K562 (cell line): Measurements from ENCODE around the gene PIEZO2. TPM values are rescaled to one million over a fixed set of nuclear protein-coding genes. Genes with fewer than 3 reads are reported as not detected.

ENCODE experiments used
- ADNP ChIP-seq: fragments of 200-800 bp; sonication (Bioruptor generic); IDR thresholded peaks from 2 replicates; pipeline ENCODE4 v1.6.1; 2016; ENCODE audit warnings: missing genetic modification characterization, missing compliant biosample characterization
- ARHGAP35 ChIP-seq: fragments of 450-650 bp; IDR thresholded peaks from 2 replicates; pipeline ENCODE4 v1.6.1; 2018; ENCODE audit not compliant: partially characterized antibody
- ARID1B ChIP-seq: fragments of 450-650 bp; IDR thresholded peaks from 2 replicates; pipeline ENCODE4 v1.6.1; 2016; ENCODE audit warnings: antibody characterized with exemption, mild to moderate bottlenecking, inconsistent platforms
- ARID3A ChIP-seq: IDR thresholded peaks from 2 replicates; pipeline ENCODE4 v1.6.1; 2012; ENCODE audit warnings: low read depth, low read length, improper control_type of control experiment, borderline replicate concordance
- CBFA2T2 ChIP-seq: fragments of 450-650 bp; conservative IDR thresholded peaks from 2 replicates; pipeline ENCODE4 v1.6.1; 2017; ENCODE audit warnings: mild to moderate bottlenecking
- CEBPB ChIP-seq: fragments of 450-650 bp; IDR thresholded peaks from 2 replicates; pipeline ENCODE4 v1.6.1; 2016; ENCODE audit warnings: missing genetic modification characterization, missing compliant biosample characterization
- CREM ChIP-seq: IDR thresholded peaks from 2 replicates; pipeline ENCODE4 v1.6.1; 2014; ENCODE audit warnings: antibody characterized with exemption, low read depth
- FOXA3 ChIP-seq, 2 experiments: fragments of 450-650 bp in 1 of 2; sonication (generic) in 1 of 2; formaldehyde crosslinking; IDR thresholded peaks in 1 of 2; conservative IDR thresholded peaks in 1 of 2; 2 replicates each; pipeline versions ENCODE4 v1.4.0 to v1.8.0; 2020 to 2022; ENCODE audit warnings: mild to moderate bottlenecking in 2 of 2, missing genetic modification reagents in 1 of 2
- FOXM1 ChIP-seq, 2 experiments: fragments of 450-650 bp in 1 of 2; sonication (generic) in 1 of 2; formaldehyde crosslinking in 1 of 2; IDR thresholded peaks; 2 replicates each; pipeline versions ENCODE4 v1.6.1 to v1.9.0; 2017 to 2022; ENCODE audit warnings: low read depth in 2 of 2, mild to moderate bottlenecking in 2 of 2, missing genetic modification reagents in 1 of 2, moderate library complexity in 1 of 2
- GATA2 ChIP-seq: sonication (generic); formaldehyde crosslinking; IDR thresholded peaks from 2 replicates; pipeline ENCODE4 v1.4.0; 2020; ENCODE audit warnings: mild to moderate bottlenecking, missing genetic modification reagents
- JUND ChIP-seq, 2 experiments: IDR thresholded peaks; 2 replicates in 1 of 2; 3 replicates in 1 of 2; pipeline ENCODE4 v1.6.1; 2011; ENCODE audit warnings: borderline replicate concordance in 2 of 2, low read depth in 2 of 2, low read length in 2 of 2, improper control_type of control experiment in 1 of 2, missing biosample characterization in 1 of 2, missing genetic modification characterization in 1 of 2, missing genetic modification reagents in 1 of 2
- MEIS2 ChIP-seq: fragments of 450-650 bp; IDR thresholded peaks from 2 replicates; pipeline ENCODE4 v1.6.1; 2014; ENCODE audit warnings: mild to moderate bottlenecking; ENCODE audit not compliant: partially characterized antibody
- NCOR1 ChIP-seq: fragments of 450-650 bp; IDR thresholded peaks from 2 replicates; pipeline ENCODE4 v1.6.1; 2016; ENCODE audit warnings: mild to moderate bottlenecking, moderate library complexity
- NFIC ChIP-seq: fragments of 450-650 bp; IDR thresholded peaks from 2 replicates; pipeline ENCODE4 v1.6.1; 2017; ENCODE audit warnings: mild to moderate bottlenecking, inconsistent platforms
- RBM15 ChIP-seq: fragments of 200-400 bp; formaldehyde crosslinking; IDR thresholded peaks from 2 replicates; pipeline ENCODE4 v1.6.1; 2018; ENCODE audit warnings: mild to moderate bottlenecking, low read length, moderate library complexity; ENCODE audit not compliant: insufficient read depth
- SMARCA4 ChIP-seq: fragments of 450-650 bp; IDR thresholded peaks from 2 replicates; pipeline ENCODE4 v1.6.1; 2016
- SMARCE1 ChIP-seq: fragments of 450-650 bp; IDR thresholded peaks from 2 replicates; pipeline ENCODE4 v1.7.1; 2016; ENCODE audit warnings: mild to moderate bottlenecking
- SMC3 ChIP-seq: conservative IDR thresholded peaks from 2 replicates; pipeline ENCODE4 v1.6.1; 2011; ENCODE audit warnings: low read depth, low read length, improper control_type of control experiment; ENCODE audit not compliant: insufficient read depth
- STAT5A ChIP-seq: IDR thresholded peaks from 2 replicates; pipeline ENCODE4 v1.6.1; 2012; ENCODE audit warnings: low read length, inconsistent platforms, borderline replicate concordance
- TAL1 ChIP-seq: fragments of 450-650 bp; IDR thresholded peaks from 2 replicates; pipeline ENCODE4 v1.6.1; 2016; ENCODE audit warnings: mild to moderate bottlenecking
- USF1 ChIP-seq: sonication (generic); formaldehyde crosslinking; IDR thresholded peaks from 2 replicates; pipeline ENCODE4 v1.9.0; 2022; ENCODE audit warnings: mild to moderate bottlenecking, missing genetic modification reagents
- ZNF311 ChIP-seq: fragments of 250-450 bp; sonication (Bioruptor Pico); IDR thresholded peaks from 2 replicates; pipeline ENCODE4 v1.4.0; 2020; ENCODE audit warnings: mild to moderate bottlenecking, moderate library complexity
- ZNF780A ChIP-seq: fragments of 250-450 bp; sonication (Bioruptor Pico); IDR thresholded peaks from 2 replicates; pipeline ENCODE4 v1.5.0; 2021; ENCODE audit warnings: mild to moderate bottlenecking
- polyA plus RNA-seq, 8 experiments: library from polyadenylated mRNA; depleted of rRNA in 4 of 8; stranded (reverse) in 5 of 8; unstranded in 3 of 8; fragments of >200 nt; fragmentation: Nextera tagmentation in 2 of 8; fragmentation: Illumina TruSeq in 1 of 8; extraction: Ambion mirVana in 2 of 8; extraction: Trizol in 1 of 8; gene quantifications; 2 replicates each; pipeline versions ENCODE4 v1.2.1 to v1.2.3, GENCODE V29; 2011 to 2014; ENCODE audit warnings: inconsistent platforms in 1 of 8, missing spikeins in 1 of 8
- total RNA-seq, 7 experiments: library from RNA; depleted of rRNA in 6 of 7; stranded (reverse); fragments of >200 nt in 6 of 7; fragmentation: Illumina TruSeq in 2 of 7; extraction: Trizol in 2 of 7; gene quantifications; 2 replicates each; pipeline versions ENCODE4 v1.2.1 to v1.2.3, GENCODE V29; 2011 to 2021; ENCODE audit warnings: low replicate concordance in 1 of 7

PIEZO2 gene
- total and polyA plus RNA-seq, 9 of the 15 experiments (the other 6 are each of a cell fraction or from before 2014, with no cell fraction given): 0.54 to 4.1 (median 2.0) TPM

GRCh38 chr18:10840743-10841142 is 308.6 kb downstream of the PIEZO2 start (continued):
- no peak for TF ChIP-seq ZNF311 (CRISPR knock-in tag)
- peak; percentile 67 for TF ChIP-seq NCOR1
- peak; percentile 89 for TF ChIP-seq MEIS2
- TF ChIP-seq SMARCA4: peak; percentile 75; the same call in 1 of the 2 replicates
- TF ChIP-seq CBFA2T2: peak; percentile 78
- TF ChIP-seq GATA2 (CRISPR knock-in tag): peak; percentile 59
- TF ChIP-seq FOXM1 (IDR thresholded peaks at IDR 0.05; ENCODE audit: low read depth): peak; percentile 78
- no peak for TF ChIP-seq FOXM1 (CRISPR knock-in tag; IDR thresholded peaks at IDR 0.05; ENCODE audit: low read depth)
- TF ChIP-seq SMARCE1: peak; percentile 37; the same call in 1 of the 2 replicates
- peak; percentile 56 for TF ChIP-seq CREM
- no peak for TF ChIP-seq SMC3
- TF ChIP-seq USF1 (CRISPR knock-in tag): no peak
- 0 out of 2 replicates have a peak, but pooled peaks have one; percentile 19 for TF ChIP-seq ARID3A
- TF ChIP-seq RBM15: no peak
- TF ChIP-seq ADNP (tag): no peak
- TF ChIP-seq FOXA3 (CRISPR knock-in tag; conservative IDR thresholded peaks at IDR 0.05 in 1 of 2, IDR thresholded peaks at IDR 0.05 in 1 of 2): peak in 1 of 2 experiments; percentile 91; a peak in 2 of 4 replicates
- TF ChIP-seq CEBPB (tag): peak; percentile 72
- no peak for TF ChIP-seq ARHGAP35
- peak; percentile 44; the same call in 1 of the 2 replicates for TF ChIP-seq JUND (IDR thresholded peaks at IDR 0.05; ENCODE audit: borderline replicate concordance, low read depth, low read length)
- TF ChIP-seq JUND (tag; IDR thresholded peaks at IDR 0.05; ENCODE audit: borderline replicate concordance, low read depth, low read length): no peak
- TF ChIP-seq TAL1: peak; percentile 92
- TF ChIP-seq ZNF780A (CRISPR knock-in tag): no peak
- TF ChIP-seq NFIC: peak; percentile 34; the same call in 1 of the 2 replicates
- peak; percentile 90 for TF ChIP-seq ARID1B
- peak; percentile 61 for TF ChIP-seq STAT5A
